OCI-LY1 (cell line): ENCODE data around the gene ARV1.

ENCODE experiments used
- H2AFZ ChIP-seq: fragments of 200-600 bp; sonication (generic), shearing (Covaris generic); 2 replicates; pipeline ENCODE4 v1.6.0; 2014; ENCODE audit warnings: antibody characterized with exemption, mild to moderate bottlenecking, low read length
- H3F3A ChIP-seq: fragments of 200-600 bp; sonication (generic), shearing (Covaris generic); 2 replicates; pipeline ENCODE4 v1.6.0; 2014; ENCODE audit warnings: mild to moderate bottlenecking, antibody characterized with exemption, low read length, moderate library complexity; ENCODE audit not compliant: insufficient read depth
- H3K27ac ChIP-seq: fragments of 200-600 bp; sonication (generic); 2 replicates; pipeline ENCODE4 v1.5.1; 2014; ENCODE audit warnings: low read length, mixed run types, mild to moderate bottlenecking, low read depth; ENCODE audit not compliant: poor library complexity, severe bottlenecking
- H3K27me3 ChIP-seq: fragments of 200-600 bp; sonication (generic); 2 replicates; pipeline ENCODE4 v1.6.0; 2014; ENCODE audit warnings: antibody characterized with exemption, mild to moderate bottlenecking, low read length, moderate library complexity; ENCODE audit not compliant: insufficient read depth
- H3K36me3 ChIP-seq: fragments of 200-600 bp; sonication (generic); 2 replicates; pipeline ENCODE4 v1.6.1; 2014; ENCODE audit warnings: mild to moderate bottlenecking, antibody characterized with exemption, low read length, moderate library complexity, mixed read lengths; ENCODE audit not compliant: insufficient read depth
- H3K4me1 ChIP-seq: fragments of 200-600 bp; sonication (generic); 2 replicates; pipeline ENCODE4 v1.5.1; 2014; ENCODE audit warnings: mild to moderate bottlenecking, low read length, moderate library complexity; ENCODE audit not compliant: insufficient read depth, severe bottlenecking
- H3K4me2 ChIP-seq: fragments of 200-600 bp; sonication (generic), shearing (Covaris generic); 2 replicates; pipeline ENCODE4 v1.6.1; 2014; ENCODE audit warnings: low read length
- H3K4me3 ChIP-seq: fragments of 200-600 bp; sonication (generic); 2 replicates; pipeline ENCODE4 v1.5.1; 2014; ENCODE audit warnings: low read length, low read depth, mild to moderate bottlenecking, mixed read lengths; ENCODE audit not compliant: poor library complexity, severe bottlenecking
- H3K79me2 ChIP-seq: fragments of 200-600 bp; shearing (Covaris generic); 2 replicates; pipeline ENCODE4 v1.6.1; 2016; ENCODE audit warnings: mixed run types, low read length, mixed read lengths; ENCODE audit not compliant: insufficient read depth
- H3K9ac ChIP-seq: fragments of 200-600 bp; sonication (generic), shearing (Covaris generic); 2 replicates; pipeline ENCODE4 v1.6.1; 2014; ENCODE audit warnings: mild to moderate bottlenecking, low read length, mixed read lengths
- H3K9me2 ChIP-seq: fragments of 200-600 bp; sonication (generic), shearing (Covaris generic); 2 replicates; pipeline ENCODE4 v1.6.1; 2014; ENCODE audit warnings: low read depth, mild to moderate bottlenecking, low read length, mixed read lengths
- H3K9me3 ChIP-seq: fragments of 200-600 bp; shearing (Covaris generic); 2 replicates; pipeline ENCODE4 v1.6.1; 2014; ENCODE audit warnings: low read length, mixed read lengths
- H4K20me1 ChIP-seq: fragments of 200-600 bp; sonication (generic), shearing (Covaris generic); 2 replicates; pipeline ENCODE4 v1.6.0; 2016; ENCODE audit warnings: mild to moderate bottlenecking, low read length; ENCODE audit not compliant: insufficient read depth
- EZH2 ChIP-seq: fragments of 200-600 bp; sonication (generic), shearing (Covaris generic); IDR thresholded peaks from 2 replicates; pipeline ENCODE4 v1.8.0; 2017; ENCODE audit warnings: borderline replicate concordance, mixed run types, mild to moderate bottlenecking, antibody characterized with exemption, low read length, moderate library complexity, mixed read lengths
- TF ChIP-seq, protein P1 (sequence below): fragments of 200-600 bp; sonication (generic), shearing (Covaris generic); IDR thresholded peaks from 2 replicates; pipeline ENCODE4 v1.5.1; 2017; ENCODE audit warnings: mild to moderate bottlenecking, antibody characterized with exemption, low read length, moderate library complexity, mixed read lengths

Gene ARV1

DNA sequence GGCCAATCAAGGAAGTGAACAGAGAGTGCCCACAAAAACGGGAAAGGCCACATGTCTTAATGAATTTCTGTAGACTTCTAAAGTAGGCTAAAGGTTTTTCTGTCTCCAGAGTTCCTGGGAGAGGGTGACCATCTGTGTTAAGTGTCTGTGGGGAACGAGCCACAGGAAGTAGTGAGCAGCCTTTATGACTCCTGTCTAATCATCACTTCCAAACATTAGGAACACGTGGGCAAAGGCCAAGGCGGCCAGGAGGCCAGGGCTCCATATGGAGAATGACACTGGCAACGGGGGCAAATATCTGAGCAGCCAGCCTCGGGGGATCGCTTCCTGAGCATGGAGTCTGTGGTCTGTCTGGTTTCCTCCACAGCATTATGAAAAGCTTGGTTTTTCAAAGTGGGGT lies 54.1 kb downstream of the ARV1 start:
- no peak overlapping the region for H3K4me2 ChIP-seq
- TF ChIP-seq, protein P1, sequence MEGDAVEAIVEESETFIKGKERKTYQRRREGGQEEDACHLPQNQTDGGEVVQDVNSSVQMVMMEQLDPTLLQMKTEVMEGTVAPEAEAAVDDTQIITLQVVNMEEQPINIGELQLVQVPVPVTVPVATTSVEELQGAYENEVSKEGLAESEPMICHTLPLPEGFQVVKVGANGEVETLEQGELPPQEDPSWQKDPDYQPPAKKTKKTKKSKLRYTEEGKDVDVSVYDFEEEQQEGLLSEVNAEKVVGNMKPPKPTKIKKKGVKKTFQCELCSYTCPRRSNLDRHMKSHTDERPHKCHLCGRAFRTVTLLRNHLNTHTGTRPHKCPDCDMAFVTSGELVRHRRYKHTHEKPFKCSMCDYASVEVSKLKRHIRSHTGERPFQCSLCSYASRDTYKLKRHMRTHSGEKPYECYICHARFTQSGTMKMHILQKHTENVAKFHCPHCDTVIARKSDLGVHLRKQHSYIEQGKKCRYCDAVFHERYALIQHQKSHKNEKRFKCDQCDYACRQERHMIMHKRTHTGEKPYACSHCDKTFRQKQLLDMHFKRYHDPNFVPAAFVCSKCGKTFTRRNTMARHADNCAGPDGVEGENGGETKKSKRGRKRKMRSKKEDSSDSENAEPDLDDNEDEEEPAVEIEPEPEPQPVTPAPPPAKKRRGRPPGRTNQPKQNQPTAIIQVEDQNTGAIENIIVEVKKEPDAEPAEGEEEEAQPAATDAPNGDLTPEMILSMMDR, result no peak
- TF ChIP-seq EZH2, result no peak
- no peaks in the 10 kb centered on the region for H3K27me3 ChIP-seq
- H2AFZ ChIP-seq, result no peak overlapping the region
- H3F3A ChIP-seq, result no peaks in the 10 kb centered on the region
- no peaks in the 10 kb centered on the region for H4K20me1 ChIP-seq
- no peaks in the 10 kb centered on the region for H3K79me2 ChIP-seq
- no peak overlapping the region for H3K9ac ChIP-seq
- H3K4me1 ChIP-seq, result no peaks in the 10 kb centered on the region
- H3K27ac ChIP-seq, result no peak overlapping the region
- H3K36me3 ChIP-seq, result no peaks in the 10 kb centered on the region
- H3K9me3 ChIP-seq, result no peaks in the 10 kb centered on the region
- no peaks in the 10 kb centered on the region for H3K9me2 ChIP-seq
- no peak overlapping the region for H3K4me3 ChIP-seq

GRCh38 chr1:231035799-231036198 lies 56.9 kb downstream of the ARV1 start:
- Histone ChIP-seq H3K4me2 (no peak overlapping the region), H3K27ac (no peak overlapping the region), H3K9ac (no peak overlapping the region), H3K9me2 (no peaks in the 10 kb centered on the region), H4K20me1 (no peaks in the 10 kb centered on the region), H3K36me3 (no peaks in the 10 kb centered on the region), H3K79me2 (no peaks in the 10 kb centered on the region), H3K27me3 (no peaks in the 10 kb centered on the region), H3K9me3 (no peaks in the 10 kb centered on the region), H3F3A (no peaks in the 10 kb centered on the region), H3K4me1 (peaks cover 14% of the 10 kb centered on the region), H2AFZ (no peak overlapping the region), H3K4me3 (no peak overlapping the region)
- TF ChIP-seq, protein P1, result no peak
- TF ChIP-seq EZH2, result no peak

DNA sequence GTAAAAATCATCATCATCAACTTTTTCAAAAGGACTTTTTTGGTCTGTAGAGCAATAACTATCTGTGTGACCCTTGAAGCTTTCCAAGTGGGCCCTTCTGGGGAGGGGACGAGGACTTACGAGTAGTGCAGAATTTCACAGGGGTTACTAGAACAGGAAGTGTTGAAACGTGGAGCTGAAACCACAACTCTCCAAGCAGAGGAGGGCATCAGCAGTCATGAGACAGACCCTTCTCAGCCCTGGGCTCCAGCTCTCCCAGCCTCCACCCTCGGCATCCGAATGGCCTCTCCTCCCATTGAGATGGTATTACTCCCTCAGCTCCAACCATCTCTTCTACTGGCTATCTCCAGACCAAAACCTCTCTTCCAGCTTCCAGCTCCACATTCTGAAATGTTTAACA lies 57.5 kb downstream of the ARV1 start:
- no peaks in the 10 kb centered on the region for H3K9me2 ChIP-seq
- H3K9me3 ChIP-seq, result no peaks in the 10 kb centered on the region
- no peak overlapping the region for H2AFZ ChIP-seq
- no peak for TF ChIP-seq EZH2
- TF ChIP-seq, protein P1, result no peak
- H3K4me2 ChIP-seq, result no peak overlapping the region
- H3K4me3 ChIP-seq, result no peak overlapping the region
- H3K27me3 ChIP-seq, result no peaks in the 10 kb centered on the region
- H3K79me2 ChIP-seq, result no peaks in the 10 kb centered on the region
- H3F3A ChIP-seq, result no peaks in the 10 kb centered on the region
- peaks cover 14% of the 10 kb centered on the region for H3K4me1 ChIP-seq
- H4K20me1 ChIP-seq, result no peaks in the 10 kb centered on the region
- no peak overlapping the region for H3K27ac ChIP-seq
- H3K36me3 ChIP-seq, result no peaks in the 10 kb centered on the region
- H3K9ac ChIP-seq, result no peak overlapping the region
